K562 (cell line): ENCODE measurements around the gene ZNF506. TPM values are rescaled to one million over a fixed set of nuclear protein-coding genes. Genes with fewer than 3 reads are reported as not detected.

Experiments used
- ATAC-seq: fragments of 200-7000 bp; cut with Tn5 transposase; 3 replicates; pipeline ENCODE4 v1.9.1; 2020; ENCODE audit warnings: moderate library complexity
- BruUV-seq: library from RNA; stranded (reverse); fragments of 400-500 nt; replicated peaks from 2 replicates; lab custom pipeline; 2021; lab: Mats Ljungman, UMichigan
- CTCF ChIA-PET: fragments of 300-600 bp; formaldehyde crosslinking; extraction: SDS; loops from one replicate; lab custom pipeline; 2021; ENCODE audit warnings: low intra/inter-chr PET ratio; lab: Yijun Ruan, JAX
- POLR2A ChIA-PET: fragments of 300-600, 350-650 bp; sonication (Branson Sonifier 250); formaldehyde crosslinking; extraction: SDS; loops from one replicate; lab custom pipeline; 2021; ENCODE audit warnings: antibody characterized with exemption, inconsistent platforms; lab: Yijun Ruan, JAX
- DNase-seq, 4 experiments: peaks; one replicate each; pipeline versions ENCODE4 v3.0.0 to v3.0.0-alpha.2; 2011 to 2018; ENCODE audit warnings: low spot score in 3 of 4, mixed read lengths in 3 of 4; ENCODE audit errors: extremely low read depth in 1 of 4
- FAIRE-seq: peaks from 2 replicates; lab custom pipeline; 2011; peaks lifted over from hg19 to GRCh38; lab: Jason Lieb, UNC
- H2AFZ ChIP-seq: 2 replicates; pipeline ENCODE4 v1.6.0; 2011; ENCODE audit warnings: low read depth, low read length, control low read depth, inconsistent platforms
- H3K27ac ChIP-seq: fragments of 200-600 bp; 3 replicates; pipeline ENCODE4 v1.8.0; 2011; ENCODE audit warnings: low read depth, mild to moderate bottlenecking, control low read depth, inconsistent platforms, low read length, moderate library complexity, mixed read lengths; ENCODE audit errors: extremely low read depth
- H3K27me3 ChIP-seq, 2 experiments: fragments of 300-600 bp in 1 of 2; 2 replicates in 1 of 2; 3 replicates in 1 of 2; pipeline versions ENCODE4 v1.6.0 to v1.8.0; 2011; ENCODE audit warnings: inconsistent platforms in 2 of 2, low read length in 2 of 2, mild to moderate bottlenecking in 1 of 2, mixed read lengths in 1 of 2, moderate library complexity in 1 of 2; ENCODE audit not compliant: control insufficient read depth in 2 of 2, insufficient read depth in 2 of 2
- H3K36me3 ChIP-seq: fragments of 300-600 bp; 3 replicates; pipeline ENCODE4 v1.8.0; 2011; ENCODE audit warnings: mild to moderate bottlenecking, low read length, inconsistent platforms; ENCODE audit not compliant: control insufficient read depth, insufficient read depth
- H3K4me1 ChIP-seq, 2 experiments: fragments of 200-600 bp in 1 of 2; replicated peaks in 1 of 2; 2 replicates in 1 of 2; 3 replicates in 1 of 2; pipeline versions ENCODE4 v1.5.1 to v1.8.0; 2011; ENCODE audit warnings: inconsistent platforms in 2 of 2, low read length in 2 of 2, mild to moderate bottlenecking in 1 of 2, mixed read lengths in 1 of 2, moderate library complexity in 1 of 2; ENCODE audit not compliant: control insufficient read depth in 2 of 2, insufficient read depth in 2 of 2
- H3K4me2 ChIP-seq: 2 replicates; pipeline ENCODE4 v1.6.1; 2011; ENCODE audit warnings: low read length, control low read depth, inconsistent platforms, mixed read lengths; ENCODE audit not compliant: insufficient read depth
- H3K4me3 ChIP-seq: fragments of 200-600 bp; sonication (generic), shearing (Covaris generic); 2 replicates; pipeline ENCODE4 v1.5.1; 2016; ENCODE audit warnings: control low read depth, inconsistent platforms
- H3K79me2 ChIP-seq: fragments of 200-600 bp; 3 replicates; pipeline ENCODE4 v1.8.0; 2011; ENCODE audit warnings: low read length, inconsistent platforms; ENCODE audit not compliant: control insufficient read depth, insufficient read depth
- H3K9ac ChIP-seq, 2 experiments: 2 replicates each; pipeline versions ENCODE4 v1.6.0 to v1.6.1; 2011; ENCODE audit warnings: low read depth in 2 of 2, low read length in 2 of 2, control low read depth in 1 of 2, inconsistent platforms in 1 of 2, mild to moderate bottlenecking in 1 of 2, mixed read lengths in 1 of 2; ENCODE audit not compliant: insufficient read depth in 1 of 2
- H3K9me1 ChIP-seq: one replicate; pipeline ENCODE4 v1.6.0; 2011; ENCODE audit warnings: inconsistent platforms, mild to moderate bottlenecking, low read length, moderate library complexity; ENCODE audit not compliant: control insufficient read depth, insufficient read depth
- H3K9me3 ChIP-seq: replicated peaks from 2 replicates; pipeline ENCODE4 v1.5.1; 2011; ENCODE audit warnings: low read depth, low read length, inconsistent platforms; ENCODE audit not compliant: control insufficient read depth, insufficient read depth
- H4K20me1 ChIP-seq: replicated peaks from 2 replicates; pipeline ENCODE4 v1.6.1; 2011; ENCODE audit warnings: low read length, inconsistent platforms, mixed read lengths; ENCODE audit not compliant: control insufficient read depth, insufficient read depth
- E2F3 ChIP-seq: fragments of 250-450 bp; sonication (Bioruptor Pico); IDR thresholded peaks from 2 replicates; pipeline ENCODE4 v1.4.0; 2020; ENCODE audit warnings: mild to moderate bottlenecking
- MCM3 ChIP-seq: fragments of 450-650 bp; IDR thresholded peaks from 2 replicates; pipeline ENCODE4 v1.6.1; 2016
- MYBL2 ChIP-seq, 2 experiments: fragments of 450-650 bp in 1 of 2; sonication (generic) in 1 of 2; formaldehyde crosslinking in 1 of 2; IDR thresholded peaks; 2 replicates each; pipeline versions ENCODE4 v1.6.1 to v1.8.1; 2017 to 2022; ENCODE audit warnings: borderline replicate concordance in 1 of 2, inconsistent platforms in 1 of 2, low read depth in 1 of 2, mild to moderate bottlenecking in 1 of 2, missing genetic modification reagents in 1 of 2, moderate library complexity in 1 of 2
- PCBP1 ChIP-seq: fragments of 200-400 bp; formaldehyde crosslinking; IDR thresholded peaks from 2 replicates; pipeline ENCODE4 v1.6.1; 2018; ENCODE audit warnings: mild to moderate bottlenecking, low read depth, low read length; ENCODE audit not compliant: poor library complexity, severe bottlenecking
- SLC30A9 ChIP-seq: fragments of 250-450 bp; sonication (Bioruptor Pico); IDR thresholded peaks from 2 replicates; pipeline ENCODE4 v1.8.0; 2022; ENCODE audit warnings: mild to moderate bottlenecking, moderate library complexity
- ZEB2 ChIP-seq: fragments of 450-650 bp; IDR thresholded peaks from 2 replicates; pipeline ENCODE4 v1.6.1; 2016
- ZNF408 ChIP-seq: fragments of 250-450 bp; sonication (Bioruptor Pico); IDR thresholded peaks from 2 replicates; pipeline ENCODE4 v1.4.0; 2020; ENCODE audit warnings: low read depth, mild to moderate bottlenecking, moderate library complexity
- WGBS: fragments of 100-300 bp; shearing (Covaris generic); methylation state at CpG from one replicate; pipeline ENCODE4 v1.1.6; 2016; ENCODE audit warnings: low coverage, mixed read lengths; ENCODE audit not compliant: insufficient coverage; ENCODE audit errors: missing lambda C conversion rate; 5-methylcytosine and 5-hydroxymethylcytosine counted together
- in situ Hi-C: fragments of 300-500 bp; cut with MboI; formaldehyde crosslinking; loops from 4 replicates; pipeline ENCODE4 v1.15.0; 2018; ENCODE audit warnings: inconsistent platforms, mixed read lengths
- intact Hi-C: fragments of 100-400 bp; cut with micrococcal nuclease; formaldehyde crosslinking; loops from 2 replicates; pipeline ENCODE4 v1.14.2; 2022
- polyA plus RNA-seq, 8 experiments: library from polyadenylated mRNA; depleted of rRNA in 4 of 8; stranded (reverse) in 5 of 8; unstranded in 3 of 8; fragments of >200 nt; fragmentation: Nextera tagmentation in 2 of 8; fragmentation: Illumina TruSeq in 1 of 8; extraction: Ambion mirVana in 2 of 8; extraction: Trizol in 1 of 8; gene quantifications; 2 replicates each; pipeline versions ENCODE4 v1.2.1 to v1.2.3, GENCODE V29; 2011 to 2014; ENCODE audit warnings: inconsistent platforms in 1 of 8, missing spikeins in 1 of 8
- total RNA-seq, 7 experiments: library from RNA; depleted of rRNA in 6 of 7; stranded (reverse); fragments of >200 nt in 6 of 7; fragmentation: Illumina TruSeq in 2 of 7; extraction: Trizol in 2 of 7; gene quantifications; 2 replicates each; pipeline versions ENCODE4 v1.2.1 to v1.2.3, GENCODE V29; 2011 to 2021; ENCODE audit warnings: low replicate concordance in 1 of 7
- TF ChIP-seq, protein P1 (sequence below): fragments of 450-650 bp; IDR thresholded peaks from 2 replicates; pipeline ENCODE4 v1.6.1; 2016
- TF ChIP-seq, protein P2 (sequence below): fragments of 450-650 bp; formaldehyde crosslinking; IDR thresholded peaks from 2 replicates; pipeline ENCODE4 v1.4.0; 2020; ENCODE audit warnings: mild to moderate bottlenecking, moderate library complexity

The ZNF506 gene
- total and polyA plus RNA-seq, 9 of the 15 experiments (the other 6 are each of a cell fraction or from before 2014, with no cell fraction given), result 0.03 to 0.44 (median 0.14) TPM; not detected in 2

DNA sequence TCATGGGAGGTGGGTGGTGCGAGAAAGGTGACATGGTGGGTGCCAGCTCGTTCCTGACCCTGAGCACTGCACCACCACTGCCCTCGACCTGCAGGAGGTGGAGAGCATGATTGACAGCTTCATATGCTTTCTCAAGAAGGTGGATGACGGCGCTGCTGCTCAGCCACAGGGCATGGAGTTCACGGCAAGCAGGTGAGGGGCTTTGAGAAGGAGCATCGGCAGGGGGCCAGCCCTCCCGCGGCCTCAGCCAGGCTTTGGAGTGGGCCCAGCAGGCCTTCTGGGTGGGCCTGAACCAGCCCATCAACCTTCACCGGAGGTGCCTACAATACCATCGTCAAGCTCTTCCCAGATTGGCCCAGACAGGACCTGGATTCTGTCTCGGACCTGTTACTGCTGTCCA is 69.7 kb downstream of the ZNF506 start:
- Histone ChIP-seq H2AFZ (no peak overlapping the region), H3K4me1 (peaks cover 0 to 16% of the 10 kb centered on the region in 2 experiments; a peak in 3 of 5 replicates), H3K36me3 (no peaks in the 10 kb centered on the region), H4K20me1 (no peaks in the 10 kb centered on the region), H3K27ac (no peak overlapping the region), H3K9me3 (no peaks in the 10 kb centered on the region), H3K79me2 (no peaks in the 10 kb centered on the region), H3K9ac (no peak overlapping the region), H3K4me3 (no peak overlapping the region), H3K27me3 (peaks cover 0 to 37% of the 10 kb centered on the region in 2 experiments; a peak in 3 of 5 replicates), H3K4me2 (no peak overlapping the region), H3K9me1 (no peaks in the 10 kb centered on the region)
- in situ Hi-C loops (no loop called here), intact Hi-C loops (no loop called here)
- WGBS, result 5% methylated on average over 12 of the region's 12 CpGs
- BruUV-seq, result no TSS peak
- DNase-seq (no peak), FAIRE-seq (no peak), ATAC-seq (no peak)
- TF ChIP-seq MCM3 (no peak), MYBL2 (IDR thresholded peaks at IDR 0.05; ENCODE audit: low read depth) (no peak), MYBL2 (CRISPR knock-in tag; IDR thresholded peaks at IDR 0.05; ENCODE audit: borderline replicate concordance) (no peak), E2F3 (CRISPR knock-in tag) (no peak), PCBP1 (no peak), SLC30A9 (CRISPR knock-in tag) (no peak), ZNF408 (CRISPR knock-in tag) (no peak), ZEB2 (no peak)
- TF ChIP-seq, protein P1, sequence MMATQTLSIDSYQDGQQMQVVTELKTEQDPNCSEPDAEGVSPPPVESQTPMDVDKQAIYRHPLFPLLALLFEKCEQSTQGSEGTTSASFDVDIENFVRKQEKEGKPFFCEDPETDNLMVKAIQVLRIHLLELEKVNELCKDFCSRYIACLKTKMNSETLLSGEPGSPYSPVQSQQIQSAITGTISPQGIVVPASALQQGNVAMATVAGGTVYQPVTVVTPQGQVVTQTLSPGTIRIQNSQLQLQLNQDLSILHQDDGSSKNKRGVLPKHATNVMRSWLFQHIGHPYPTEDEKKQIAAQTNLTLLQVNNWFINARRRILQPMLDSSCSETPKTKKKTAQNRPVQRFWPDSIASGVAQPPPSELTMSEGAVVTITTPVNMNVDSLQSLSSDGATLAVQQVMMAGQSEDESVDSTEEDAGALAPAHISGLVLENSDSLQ, result peak; percentile 58
- TF ChIP-seq, protein P2, sequence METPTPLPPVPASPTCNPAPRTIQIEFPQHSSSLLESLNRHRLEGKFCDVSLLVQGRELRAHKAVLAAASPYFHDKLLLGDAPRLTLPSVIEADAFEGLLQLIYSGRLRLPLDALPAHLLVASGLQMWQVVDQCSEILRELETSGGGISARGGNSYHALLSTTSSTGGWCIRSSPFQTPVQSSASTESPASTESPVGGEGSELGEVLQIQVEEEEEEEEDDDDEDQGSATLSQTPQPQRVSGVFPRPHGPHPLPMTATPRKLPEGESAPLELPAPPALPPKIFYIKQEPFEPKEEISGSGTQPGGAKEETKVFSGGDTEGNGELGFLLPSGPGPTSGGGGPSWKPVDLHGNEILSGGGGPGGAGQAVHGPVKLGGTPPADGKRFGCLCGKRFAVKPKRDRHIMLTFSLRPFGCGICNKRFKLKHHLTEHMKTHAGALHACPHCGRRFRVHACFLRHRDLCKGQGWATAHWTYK, result no peak
- ChIA-PET CTCF (no interaction called here), POLR2A (interaction anchor here (0.6 to 0.8 kb wide), 4 partner anchors 9 to 24 kb away, joined by 3 to 5 read pairs (median 3); partner anchors contain the start of gene ZNF14)
